Islet of Langerhans (tissue), 1 donor: ENCODE measurements around the gene RPS2.
"Not testable (repeated sequence)": the region's sequence is repeated elsewhere in the genome, so short reads cannot be mapped to it uniquely, and the experiment has no call there.

ENCODE experiments used
- FAIRE-seq: peaks from one replicate; lab custom pipeline; 2011; peaks lifted over from hg19 to GRCh38; lab: Jason Lieb, UNC

The RPS2 gene

GRCh38 chr16:1964506-1965395 lies at the start of gene RPS2:
TSS of gene RPS2 (minus strand) at chr16:1964826. CDS start at chr16:1964625, 201 bp downstream.
- FAIRE-seq: no peak

- FAIRE-seq: no peak
These were observed 48.9 kb upstream of the RPS2 start for GRCh38 chr16:2013527-2013926.

- FAIRE-seq: not testable (repeated sequence)
These were observed 47.1 kb upstream of the RPS2 start for GRCh38 chr16:2011726-2012125.

- FAIRE-seq: no peak
These were observed 45.3 kb upstream of the RPS2 start, which contains the start of gene ZNF598 for GRCh38 chr16:2009791-2010510. TSS of gene ZNF598 (minus strand) at chr16:2009821.

- FAIRE-seq: no peak
These were observed 44.6 kb upstream of the RPS2 start for GRCh38 chr16:2009164-2009711.

GRCh38 chr16:2008631-2009163 lies 44.1 kb upstream of the RPS2 start:
- no peak for FAIRE-seq

- FAIRE-seq: no peak
These were observed 43.4 kb upstream of the RPS2 start for GRCh38 chr16:2008009-2008526.

- FAIRE-seq: no peak
These were observed 42.6 kb upstream of the RPS2 start for GRCh38 chr16:2007081-2007836.

GRCh38 chr16:2006317-2006716 lies 41.7 kb upstream of the RPS2 start:
- FAIRE-seq: no peak

GRCh38 chr16:2005646-2006045 lies 41.0 kb upstream of the RPS2 start:
- FAIRE-seq: no peak

- no peak for FAIRE-seq
These were observed 40.3 kb upstream of the RPS2 start for GRCh38 chr16:2004795-2005517.

GRCh38 chr16:2003827-2004641 lies 39.4 kb upstream of the RPS2 start:
- FAIRE-seq: no peak

GRCh38 chr16:2003231-2003826 lies 38.7 kb upstream of the RPS2 start:
- no peak for FAIRE-seq

GRCh38 chr16:2002406-2003230 lies 38.0 kb upstream of the RPS2 start:
- no peak for FAIRE-seq

- FAIRE-seq: no peak
These were observed 37.1 kb upstream of the RPS2 start for GRCh38 chr16:2001456-2002355.

GRCh38 chr16:2001035-2001434 lies 36.4 kb upstream of the RPS2 start:
- no peak for FAIRE-seq

- FAIRE-seq: no peak
These were observed 35.4 kb upstream of the RPS2 start for GRCh38 chr16:1999866-2000514.
